K562 (cell line): ENCODE measurements around the gene OR2AT4. TPM values are rescaled to one million over a fixed set of nuclear protein-coding genes. Genes with fewer than 3 reads are reported as not detected.

Experiments used
- BMI1 ChIP-seq: fragments of 150-350 bp; IDR thresholded peaks from 2 replicates; pipeline ENCODE4 v1.6.1; 2014; ENCODE audit warnings: low read length
- BRCA1 ChIP-seq, 2 experiments: fragments of 450-650 bp in 1 of 2; sonication (generic) in 1 of 2; formaldehyde crosslinking in 1 of 2; IDR thresholded peaks; 2 replicates each; pipeline versions ENCODE4 v1.5.0 to v1.6.1; 2017 to 2020; ENCODE audit warnings: mild to moderate bottlenecking in 1 of 2, missing genetic modification reagents in 1 of 2
- CBFA2T2 ChIP-seq: fragments of 450-650 bp; conservative IDR thresholded peaks from 2 replicates; pipeline ENCODE4 v1.6.1; 2017; ENCODE audit warnings: mild to moderate bottlenecking
- CBFA2T3 ChIP-seq: fragments of 450-650 bp; IDR thresholded peaks from 2 replicates; pipeline ENCODE4 v1.6.1; 2017
- E2F5 ChIP-seq: sonication (generic); formaldehyde crosslinking; IDR thresholded peaks from 2 replicates; pipeline ENCODE4 v1.8.0; 2022; ENCODE audit warnings: mild to moderate bottlenecking, missing genetic modification reagents
- ESRRB ChIP-seq: fragments of 250-450 bp; sonication (Bioruptor Pico); IDR thresholded peaks from 2 replicates; pipeline ENCODE4 v1.5.0; 2020; ENCODE audit warnings: mild to moderate bottlenecking, moderate library complexity, borderline replicate concordance
- ETS2 ChIP-seq: IDR thresholded peaks from 2 replicates; pipeline ENCODE4 v1.6.1; 2016; ENCODE audit warnings: borderline replicate concordance, missing genetic modification characterization, mild to moderate bottlenecking, moderate library complexity, missing compliant biosample characterization; ENCODE audit not compliant: poor library complexity, severe bottlenecking
- HBP1 ChIP-seq: fragments of 450-650 bp; formaldehyde crosslinking; IDR thresholded peaks from 2 replicates; pipeline ENCODE4 v1.4.0; 2022; ENCODE audit warnings: missing genetic modification characterization
- HEY1 ChIP-seq: fragments of 250-450 bp; sonication (Bioruptor Pico); IDR thresholded peaks from 2 replicates; pipeline ENCODE4 v1.5.0; 2020; ENCODE audit warnings: mild to moderate bottlenecking, moderate library complexity, borderline replicate concordance
- HOXB6 ChIP-seq: fragments of 250-450 bp; sonication (Bioruptor Pico); IDR thresholded peaks from 2 replicates; pipeline ENCODE4 v1.5.1; 2022; ENCODE audit warnings: mild to moderate bottlenecking, borderline replicate concordance
- KLF1 ChIP-seq: fragments of 450-650 bp; IDR thresholded peaks from 2 replicates; pipeline ENCODE4 v1.6.1; 2016; ENCODE audit warnings: missing genetic modification characterization, missing compliant biosample characterization
- LCOR ChIP-seq: sonication (generic); formaldehyde crosslinking; IDR thresholded peaks from 2 replicates; pipeline ENCODE4 v1.8.0; 2022; ENCODE audit warnings: mild to moderate bottlenecking, missing genetic modification reagents
- MIER1 ChIP-seq: fragments of 450-650 bp; IDR thresholded peaks from 2 replicates; pipeline ENCODE4 v1.6.1; 2016; ENCODE audit warnings: antibody characterized with exemption, mild to moderate bottlenecking, low read depth
- MTA3 ChIP-seq: fragments of 450-650 bp; formaldehyde crosslinking; IDR thresholded peaks from 2 replicates; pipeline ENCODE4 v1.6.1; 2017; ENCODE audit warnings: mild to moderate bottlenecking, borderline replicate concordance
- NFE2L1 ChIP-seq: fragments of 450-650 bp; IDR thresholded peaks from 2 replicates; pipeline ENCODE4 v1.6.1; 2016; ENCODE audit warnings: missing genetic modification characterization, low read depth, mild to moderate bottlenecking, missing compliant biosample characterization, moderate library complexity, borderline replicate concordance
- PHF20 ChIP-seq: fragments of 450-650 bp; IDR thresholded peaks from 2 replicates; pipeline ENCODE4 v1.6.1; 2018; ENCODE audit not compliant: partially characterized antibody
- RUNX1 ChIP-seq: sonication (generic); IDR thresholded peaks from 2 replicates; pipeline ENCODE4 v1.6.1; 2016; ENCODE audit warnings: antibody characterized with exemption, low read depth
- SLC30A9 ChIP-seq: fragments of 250-450 bp; sonication (Bioruptor Pico); IDR thresholded peaks from 2 replicates; pipeline ENCODE4 v1.8.0; 2022; ENCODE audit warnings: mild to moderate bottlenecking, moderate library complexity
- ZKSCAN8 ChIP-seq: fragments of 200-800 bp; sonication (Bioruptor generic); IDR thresholded peaks from 2 replicates; pipeline ENCODE4 v1.6.1; 2016; ENCODE audit warnings: missing genetic modification characterization, missing compliant biosample characterization
- ZNF134 ChIP-seq: fragments of 250-450 bp; sonication (Bioruptor Pico); conservative IDR thresholded peaks from 2 replicates; pipeline ENCODE4 v1.4.0; 2020
- ZNF175 ChIP-seq: fragments of 200-800 bp; sonication (Bioruptor generic); IDR thresholded peaks from 2 replicates; pipeline ENCODE4 v1.6.1; 2016; ENCODE audit warnings: low read depth, mild to moderate bottlenecking, missing genetic modification characterization, missing compliant biosample characterization
- ZNF212 ChIP-seq: fragments of 450-650 bp; formaldehyde crosslinking; IDR thresholded peaks from 2 replicates; pipeline ENCODE4 v1.4.0; 2020; ENCODE audit warnings: mild to moderate bottlenecking
- ZNF24 ChIP-seq: fragments of 450-650 bp; IDR thresholded peaks from 2 replicates; pipeline ENCODE4 v1.6.1; 2016
- ZNF408 ChIP-seq: fragments of 250-450 bp; sonication (Bioruptor Pico); IDR thresholded peaks from 2 replicates; pipeline ENCODE4 v1.4.0; 2020; ENCODE audit warnings: low read depth, mild to moderate bottlenecking, moderate library complexity
- ZNF644 ChIP-seq: fragments of 200-800 bp; sonication (Bioruptor generic); IDR thresholded peaks from 2 replicates; pipeline ENCODE4 v1.6.1; 2016; ENCODE audit warnings: low read depth, missing genetic modification characterization, missing compliant biosample characterization
- polyA plus RNA-seq, 8 experiments: library from polyadenylated mRNA; depleted of rRNA in 4 of 8; stranded (reverse) in 5 of 8; unstranded in 3 of 8; fragments of >200 nt; fragmentation: Nextera tagmentation in 2 of 8; fragmentation: Illumina TruSeq in 1 of 8; extraction: Ambion mirVana in 2 of 8; extraction: Trizol in 1 of 8; gene quantifications; 2 replicates each; pipeline versions ENCODE4 v1.2.1 to v1.2.3, GENCODE V29; 2011 to 2014; ENCODE audit warnings: inconsistent platforms in 1 of 8, missing spikeins in 1 of 8
- total RNA-seq, 7 experiments: library from RNA; depleted of rRNA in 6 of 7; stranded (reverse); fragments of >200 nt in 6 of 7; fragmentation: Illumina TruSeq in 2 of 7; extraction: Trizol in 2 of 7; gene quantifications; 2 replicates each; pipeline versions ENCODE4 v1.2.1 to v1.2.3, GENCODE V29; 2011 to 2021; ENCODE audit warnings: low replicate concordance in 1 of 7
- TF ChIP-seq, protein P1 (sequence below): sonication (generic); formaldehyde crosslinking; IDR thresholded peaks from 2 replicates; pipeline ENCODE4 v1.8.1; 2022; ENCODE audit warnings: missing genetic modification reagents
- TF ChIP-seq, protein P2 (sequence below): sonication (generic); formaldehyde crosslinking; IDR thresholded peaks from 2 replicates; pipeline ENCODE4 v1.8.0; 2023; ENCODE audit warnings: mild to moderate bottlenecking, missing genetic modification reagents

The OR2AT4 gene
- total and polyA plus RNA-seq, 9 of the 15 experiments (the other 6 are each of a cell fraction or from before 2014, with no cell fraction given): 0.86 to 3.1 (median 2.0) TPM

DNA sequence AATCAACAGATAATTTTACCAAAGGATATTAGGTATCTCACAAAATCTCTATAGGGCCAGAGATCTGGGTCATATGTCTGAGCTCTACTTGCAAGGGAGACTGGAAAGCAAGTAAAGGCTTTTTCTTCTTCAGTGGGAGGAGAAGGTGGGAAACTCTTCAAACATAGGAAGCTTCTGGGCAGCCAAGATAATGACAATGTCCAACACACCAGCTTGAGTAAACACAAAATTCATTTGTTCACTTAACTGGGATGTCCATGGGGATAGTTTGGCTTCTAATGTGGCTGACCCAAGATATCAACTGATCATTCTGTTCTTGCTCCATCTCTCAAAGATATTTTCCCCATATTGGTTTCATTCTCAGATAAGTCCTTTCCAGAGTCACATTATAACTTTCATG, 37.4 kb downstream of the OR2AT4 start (continued):
- TF ChIP-seq LCOR (CRISPR knock-in tag) (no peak), NFE2L1 (tag) (no peak), HBP1 (no peak), BMI1 (no peak), HEY1 (CRISPR knock-in tag) (no peak), RUNX1 (no peak), HOXB6 (CRISPR knock-in tag) (no peak), MIER1 (no peak), BRCA1 (IDR thresholded peaks at IDR 0.05) (no peak), BRCA1 (CRISPR knock-in tag; IDR thresholded peaks at IDR 0.05) (no peak), SLC30A9 (CRISPR knock-in tag) (no peak), ZNF644 (tag) (no peak), ZNF24 (peak; percentile 96), PHF20 (no peak), ZKSCAN8 (no peak), ETS2 (tag) (no peak), CBFA2T2 (peak; percentile 79), KLF1 (tag) (no peak), E2F5 (no peak), ZNF175 (CRISPR knock-in tag) (no peak), ZNF408 (CRISPR knock-in tag) (no peak), ZNF212 (CRISPR knock-in tag) (no peak), ESRRB (CRISPR knock-in tag) (no peak), ZNF134 (CRISPR knock-in tag) (no peak), MTA3 (no peak), CBFA2T3 (peak; percentile 89)
- TF ChIP-seq, protein P1, sequence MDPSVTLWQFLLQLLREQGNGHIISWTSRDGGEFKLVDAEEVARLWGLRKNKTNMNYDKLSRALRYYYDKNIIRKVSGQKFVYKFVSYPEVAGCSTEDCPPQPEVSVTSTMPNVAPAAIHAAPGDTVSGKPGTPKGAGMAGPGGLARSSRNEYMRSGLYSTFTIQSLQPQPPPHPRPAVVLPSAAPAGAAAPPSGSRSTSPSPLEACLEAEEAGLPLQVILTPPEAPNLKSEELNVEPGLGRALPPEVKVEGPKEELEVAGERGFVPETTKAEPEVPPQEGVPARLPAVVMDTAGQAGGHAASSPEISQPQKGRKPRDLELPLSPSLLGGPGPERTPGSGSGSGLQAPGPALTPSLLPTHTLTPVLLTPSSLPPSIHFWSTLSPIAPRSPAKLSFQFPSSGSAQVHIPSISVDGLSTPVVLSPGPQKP: no peak
- TF ChIP-seq, protein P2, sequence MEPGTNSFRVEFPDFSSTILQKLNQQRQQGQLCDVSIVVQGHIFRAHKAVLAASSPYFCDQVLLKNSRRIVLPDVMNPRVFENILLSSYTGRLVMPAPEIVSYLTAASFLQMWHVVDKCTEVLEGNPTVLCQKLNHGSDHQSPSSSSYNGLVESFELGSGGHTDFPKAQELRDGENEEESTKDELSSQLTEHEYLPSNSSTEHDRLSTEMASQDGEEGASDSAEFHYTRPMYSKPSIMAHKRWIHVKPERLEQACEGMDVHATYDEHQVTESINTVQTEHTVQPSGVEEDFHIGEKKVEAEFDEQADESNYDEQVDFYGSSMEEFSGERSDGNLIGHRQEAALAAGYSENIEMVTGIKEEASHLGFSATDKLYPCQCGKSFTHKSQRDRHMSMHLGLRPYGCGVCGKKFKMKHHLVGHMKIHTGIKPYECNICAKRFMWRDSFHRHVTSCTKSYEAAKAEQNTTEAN: no peak
